GM18517 (cell line): ENCODE data around the gene SH3BP5.

Experiments
- ATAC-seq: cut with Tn5 transposase; IDR thresholded peaks from one replicate; pipeline ENCODE4 v1.9.1; 2021; ENCODE audit warnings: mild to moderate bottlenecking, moderate library complexity; ENCODE audit not compliant: unreplicated experiment

Gene SH3BP5

GRCh38 chr3:15256861-15257341 is 75.5 kb downstream of the SH3BP5 start:
- no peak for ATAC-seq

GRCh38 chr3:15255215-15255614 is 77.2 kb downstream of the SH3BP5 start:
- no peak for ATAC-seq

- no peak for ATAC-seq
These were observed 79.2 kb downstream of the SH3BP5 start for GRCh38 chr3:15253023-15253697.

- no peak for ATAC-seq
These were observed 86.2 kb downstream of the SH3BP5 start for GRCh38 chr3:15246186-15246585.

- no peak for ATAC-seq
These were observed 88.4 kb downstream of the SH3BP5 start for GRCh38 chr3:15243822-15244482.

GRCh38 chr3:15241341-15241740 is 91.0 kb downstream of the SH3BP5 start:
- no peak for ATAC-seq

GRCh38 chr3:15229262-15229661 is 103.1 kb downstream of the SH3BP5 start:
- ATAC-seq = no peak

GRCh38 chr3:15228147-15228546 is 104.2 kb downstream of the SH3BP5 start:
- no peak for ATAC-seq

- ATAC-seq = no peak
These were observed 108.5 kb downstream of the SH3BP5 start for GRCh38 chr3:15223685-15224572.

- no peak for ATAC-seq
These were observed 110.7 kb downstream of the SH3BP5 start for GRCh38 chr3:15221574-15222217.

- no peak for ATAC-seq
These were observed 111.7 kb downstream of the SH3BP5 start for GRCh38 chr3:15220661-15221060.

- no peak for ATAC-seq
These were observed 112.3 kb downstream of the SH3BP5 start for GRCh38 chr3:15220056-15220455.

GRCh38 chr3:15218689-15219088 is 113.7 kb downstream of the SH3BP5 start:
- no peak for ATAC-seq

- no peak for ATAC-seq
These were observed 114.5 kb downstream of the SH3BP5 start for GRCh38 chr3:15217841-15218267.

GRCh38 chr3:15217011-15217671 is 115.2 kb downstream of the SH3BP5 start:
- ATAC-seq = no peak

GRCh38 chr3:15216501-15216900 is 115.9 kb downstream of the SH3BP5 start:
- ATAC-seq = no peak

GRCh38 chr3:15215996-15216395 is 116.4 kb downstream of the SH3BP5 start:
- ATAC-seq = no peak

- ATAC-seq = no peak
These were observed 117.6 kb downstream of the SH3BP5 start for GRCh38 chr3:15214758-15215157.

- ATAC-seq = no peak
These were observed 120.4 kb downstream of the SH3BP5 start for GRCh38 chr3:15211937-15212336.

- no peak for ATAC-seq
These were observed 124.4 kb downstream of the SH3BP5 start for GRCh38 chr3:15207836-15208504.
